ENCODE measurements around the gene RFTN2. TPM values are rescaled to one million over a fixed set of nuclear protein-coding genes. Genes with fewer than 3 reads are reported as not detected.
"Not testable (repeated sequence)": the region's sequence is repeated elsewhere in the genome, so short reads cannot be mapped to it uniquely, and the experiment has no call there.

The RFTN2 gene
- total RNA-seq, 2 donors from 2014 or later: 5.4 to 11.4 TPM

DNA sequence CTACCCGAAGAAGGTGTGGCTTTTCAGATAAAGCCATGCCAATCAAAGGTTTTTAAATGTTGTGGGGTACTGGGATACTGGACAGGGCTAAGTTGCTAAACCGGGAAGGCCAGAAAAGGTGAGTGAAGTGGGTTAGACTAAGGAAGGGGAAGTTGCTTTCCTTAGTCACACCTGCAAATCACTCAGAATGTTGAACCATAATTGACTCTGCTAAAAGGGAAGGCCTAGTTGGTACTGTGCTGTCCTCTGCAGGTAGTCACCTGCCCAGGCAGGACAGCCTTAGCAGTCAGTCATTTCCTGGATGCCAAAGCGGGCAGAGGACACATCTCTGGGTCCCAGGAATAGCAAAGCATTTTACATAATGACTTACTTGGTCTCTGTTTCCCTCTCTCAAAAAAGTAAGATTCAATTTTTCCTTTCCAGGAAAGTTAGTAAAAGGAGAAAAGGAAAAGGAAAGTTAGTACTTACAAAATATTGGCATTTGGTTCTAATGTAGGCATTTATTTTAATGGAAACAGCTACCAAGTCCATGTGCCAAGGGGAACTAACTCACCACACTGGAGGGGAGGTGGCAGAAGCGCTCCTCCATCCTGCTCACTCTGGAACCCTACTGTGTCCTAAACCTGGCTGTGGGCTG is 60.3 kb downstream of the RFTN2 start:
- intact Hi-C loops (cut with DNase I): no loop called here
- no peak for DNase-seq (ENCODE audit: low spot score)

DNA sequence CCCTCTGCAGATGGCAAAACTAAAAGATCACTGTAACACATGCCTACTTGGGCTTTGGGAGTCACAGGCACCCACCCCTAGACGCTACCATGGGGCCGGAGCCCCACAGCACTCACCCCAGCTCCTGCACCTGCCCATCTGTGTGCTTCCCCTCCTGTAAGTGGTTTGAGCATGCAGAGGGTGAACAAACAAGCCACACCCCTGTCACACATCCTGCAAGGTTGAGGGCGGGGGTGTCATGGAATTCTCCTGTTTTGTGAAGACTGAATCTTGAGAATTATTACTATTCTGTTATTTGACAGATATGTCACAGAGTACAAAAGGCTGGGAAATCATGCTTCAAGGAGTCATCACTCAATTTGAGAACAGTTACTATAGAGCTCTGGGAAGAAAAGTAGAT is 60.9 kb downstream of the RFTN2 start:
- intact Hi-C loops (cut with DNase I): no loop called here
- no peak for DNase-seq (ENCODE audit: low spot score)

DNA sequence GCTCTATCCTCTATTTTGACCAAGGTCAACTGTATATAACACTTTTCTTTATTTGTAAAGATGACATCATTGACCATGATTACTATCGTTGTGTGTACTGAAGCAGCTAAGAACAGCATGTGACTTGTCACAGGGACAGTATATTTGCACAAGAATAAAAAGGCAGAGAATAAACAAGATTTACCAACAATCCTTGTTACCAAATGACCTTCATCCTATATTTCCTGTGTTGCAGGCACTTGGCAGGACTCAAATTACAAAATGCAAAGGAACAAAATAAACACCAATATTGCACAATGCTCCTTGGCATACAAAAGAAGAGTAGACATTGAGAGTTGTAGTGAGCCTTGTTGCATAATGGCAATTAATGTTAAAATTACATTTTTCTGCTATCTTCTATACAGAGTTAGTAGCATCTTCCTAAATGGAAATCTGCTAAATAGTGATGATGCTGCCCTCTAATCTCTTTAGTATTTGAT is 61.8 kb downstream of the RFTN2 start:
- no peak for DNase-seq (ENCODE audit: low spot score)
- intact Hi-C loops (cut with DNase I): no loop called here

DNA sequence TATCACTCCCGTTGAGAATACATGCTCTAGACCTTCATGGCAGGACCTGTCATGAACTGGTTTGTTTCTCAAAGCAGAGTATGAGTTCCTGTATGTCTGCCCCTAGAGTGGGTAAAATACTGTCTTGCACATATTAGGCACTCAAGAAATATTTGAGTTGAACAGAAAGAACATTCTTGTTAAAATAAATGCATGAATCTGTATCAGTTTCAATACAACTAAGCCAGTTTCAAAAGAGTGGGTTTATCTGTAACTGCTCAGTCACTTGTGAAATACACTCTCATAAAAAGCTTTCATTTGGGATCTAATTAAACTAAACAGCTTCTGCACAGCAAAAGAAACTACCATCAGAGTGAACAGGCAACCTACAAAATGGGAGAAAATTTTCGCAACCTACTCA is 69.2 kb downstream of the RFTN2 start:
- DNase-seq (ENCODE audit: low spot score): no peak
- intact Hi-C loops (cut with DNase I): no loop called here

DNA sequence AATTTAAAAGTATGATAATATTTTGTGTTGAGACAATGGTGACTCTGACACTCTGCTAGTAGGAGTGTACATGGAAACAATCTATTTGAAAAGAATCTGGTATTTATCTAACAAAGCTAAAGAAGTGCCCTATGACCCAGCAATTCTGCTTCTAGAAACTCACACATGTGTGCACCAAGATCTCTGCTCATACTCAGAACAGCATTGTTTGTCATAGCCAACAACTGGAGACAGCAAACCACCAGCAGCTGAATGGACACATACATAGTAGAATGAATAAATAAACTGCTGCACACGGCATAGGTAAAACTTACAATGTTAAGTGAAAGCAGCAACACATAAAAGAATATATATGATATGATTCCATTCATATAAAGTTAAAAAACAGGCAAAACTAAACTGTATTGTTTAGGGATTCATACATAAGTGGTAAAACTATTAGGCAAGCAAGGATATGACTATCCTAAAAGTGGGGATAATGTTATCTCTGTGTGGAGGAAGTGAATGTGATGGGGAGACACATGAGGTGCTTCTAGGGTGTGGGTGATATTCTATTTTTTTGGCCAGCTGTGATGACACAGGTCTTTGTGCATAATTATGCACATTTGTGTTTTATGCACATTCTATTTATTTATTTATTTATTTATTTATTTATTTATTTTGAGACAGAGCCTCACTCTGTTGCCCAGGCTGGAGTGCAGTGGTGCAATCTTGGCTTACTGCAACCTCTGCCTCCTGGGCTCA is 71.1 kb downstream of the RFTN2 start:
- DNase-seq (ENCODE audit: low spot score): no peak
- intact Hi-C loops (cut with DNase I): no loop called here

DNA sequence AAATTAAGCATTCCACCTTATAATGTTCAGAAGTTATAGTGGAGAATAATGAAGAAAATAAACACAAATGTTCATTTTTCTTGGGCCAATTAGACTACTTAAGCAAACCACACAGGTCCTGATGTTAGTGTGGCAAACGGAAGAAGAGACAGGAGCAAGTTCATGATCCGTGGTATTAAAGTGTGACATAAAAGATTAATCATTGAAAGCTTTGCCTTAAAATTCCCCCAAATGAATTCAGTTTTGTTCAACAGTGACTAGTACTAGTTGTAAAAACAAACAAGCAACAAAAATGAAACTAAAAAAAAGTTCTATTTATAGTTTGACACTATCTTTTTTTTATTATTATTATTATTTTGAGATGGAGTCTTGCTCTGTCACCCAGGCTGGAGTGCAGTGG is 73.7 kb downstream of the RFTN2 start:
- no peak for DNase-seq (ENCODE audit: low spot score)
- intact Hi-C loops (cut with DNase I): no loop called here

DNA sequence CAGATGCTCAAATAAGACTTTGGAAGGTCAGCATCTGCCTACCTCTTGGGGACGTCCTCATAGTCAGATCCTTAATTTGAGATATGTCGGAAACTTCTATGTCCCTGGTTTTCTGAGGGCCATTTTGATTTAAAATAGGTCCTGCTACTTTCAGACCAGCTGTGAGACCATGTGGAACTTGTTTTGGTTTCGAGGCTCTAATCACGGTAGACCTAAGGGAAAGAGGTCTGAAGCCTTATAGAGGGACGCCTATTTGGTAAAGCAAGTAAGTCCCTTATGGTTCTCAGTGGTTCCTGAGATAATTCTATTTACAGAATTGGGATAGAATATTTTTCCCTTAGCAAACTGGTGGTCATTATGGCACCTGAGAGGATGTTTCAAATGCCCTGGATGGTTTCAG is 75.1 kb downstream of the RFTN2 start:
- no peak for DNase-seq (ENCODE audit: low spot score)
- intact Hi-C loops (cut with DNase I): no loop called here

DNA sequence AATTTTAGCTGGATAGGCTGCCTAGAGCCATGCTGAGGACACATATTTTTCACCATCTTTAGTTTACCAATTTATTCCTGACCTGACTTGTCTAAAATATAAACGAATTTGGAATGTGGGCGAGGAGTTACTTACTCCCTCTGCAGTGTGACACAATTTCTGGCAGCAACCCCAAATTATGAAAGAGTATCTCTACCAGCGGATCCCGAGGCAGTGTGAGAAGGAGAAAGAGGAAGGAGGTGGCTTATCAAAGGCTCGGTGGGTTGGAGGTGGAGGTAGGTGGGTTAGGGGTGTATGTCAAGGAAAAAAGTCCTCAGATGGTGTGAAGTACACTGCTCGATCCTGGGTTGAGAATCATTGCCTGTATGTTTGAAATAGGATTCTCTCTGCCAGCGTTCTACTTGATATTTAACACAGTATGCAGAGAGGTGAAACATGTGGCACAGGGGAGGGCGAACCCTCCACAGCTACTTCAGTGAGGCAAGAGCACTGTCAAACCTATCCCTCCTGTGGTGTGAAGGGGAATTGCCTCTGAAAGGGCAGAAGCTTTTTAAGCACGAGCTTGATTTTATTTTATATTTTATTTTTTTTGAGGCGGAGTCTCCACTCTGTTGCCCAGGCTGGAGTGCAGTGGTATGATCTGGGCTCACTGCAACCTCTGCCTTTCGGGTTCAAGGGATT is 76.0 kb downstream of the RFTN2 start:
- intact Hi-C loops (cut with DNase I): no loop called here
- DNase-seq (ENCODE audit: low spot score): no peak

DNA sequence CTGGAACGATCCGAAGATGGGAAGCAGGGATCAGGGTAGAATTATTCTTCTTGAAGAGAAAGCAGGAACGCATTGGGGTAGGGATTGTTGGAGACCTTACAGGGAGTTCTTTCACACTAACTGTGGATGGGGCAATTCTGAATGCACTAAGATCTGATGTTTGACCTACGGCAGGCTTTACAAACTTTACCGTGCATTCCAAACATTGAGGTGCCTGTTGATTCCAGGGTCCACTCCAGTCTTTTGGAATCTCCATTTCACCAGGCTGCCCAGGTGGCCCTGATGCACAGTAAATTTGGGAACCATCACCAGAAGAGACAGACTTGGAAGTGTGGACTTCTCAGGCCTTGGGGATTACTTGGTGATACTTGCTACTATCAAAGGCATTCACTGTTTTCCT is 76.9 kb downstream of the RFTN2 start:
- no peak for DNase-seq (ENCODE audit: low spot score)
- intact Hi-C loops (cut with DNase I): no loop called here

DNA sequence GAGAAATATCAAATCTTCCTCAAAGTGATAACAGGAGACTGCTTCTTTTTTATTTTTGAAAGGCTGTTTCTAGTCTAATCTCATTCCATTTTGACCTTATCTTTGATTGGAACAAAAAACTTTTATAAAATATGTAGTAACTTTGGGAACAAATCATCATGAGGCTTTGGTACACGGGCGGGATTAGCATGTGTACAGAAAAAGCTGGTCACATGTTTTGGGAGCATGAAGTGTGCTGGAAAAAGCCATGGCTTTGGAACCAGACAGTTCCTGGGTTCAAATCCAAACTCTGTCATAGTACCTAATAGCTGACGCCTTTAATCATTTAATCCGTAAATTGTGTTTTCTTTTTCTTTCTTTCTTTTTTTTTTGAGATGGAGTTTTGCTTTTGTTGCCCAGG is 78.2 kb downstream of the RFTN2 start:
- intact Hi-C loops (cut with DNase I): no loop called here
- no peak for DNase-seq (ENCODE audit: low spot score)

DNA sequence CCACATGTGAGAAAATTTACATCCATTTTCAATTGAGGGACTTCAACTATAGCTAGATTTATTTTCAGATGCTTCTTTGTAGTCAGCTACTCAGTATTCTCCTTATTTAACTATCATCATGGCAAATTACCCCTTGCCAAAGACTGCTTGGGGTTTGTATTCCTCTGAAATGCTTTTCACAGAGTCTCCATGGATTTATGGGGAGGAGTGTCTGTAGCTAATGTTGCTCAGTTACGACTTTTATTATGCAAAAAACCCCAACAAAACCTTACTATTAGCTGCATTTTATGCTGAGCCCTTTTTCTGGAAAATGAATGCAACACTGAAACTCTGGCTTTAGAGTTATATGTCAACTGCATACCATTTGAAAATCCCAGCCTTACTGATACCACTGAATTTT is 78.6 kb downstream of the RFTN2 start:
- no peak for DNase-seq (ENCODE audit: low spot score)
- intact Hi-C loops (cut with DNase I): no loop called here

DNA sequence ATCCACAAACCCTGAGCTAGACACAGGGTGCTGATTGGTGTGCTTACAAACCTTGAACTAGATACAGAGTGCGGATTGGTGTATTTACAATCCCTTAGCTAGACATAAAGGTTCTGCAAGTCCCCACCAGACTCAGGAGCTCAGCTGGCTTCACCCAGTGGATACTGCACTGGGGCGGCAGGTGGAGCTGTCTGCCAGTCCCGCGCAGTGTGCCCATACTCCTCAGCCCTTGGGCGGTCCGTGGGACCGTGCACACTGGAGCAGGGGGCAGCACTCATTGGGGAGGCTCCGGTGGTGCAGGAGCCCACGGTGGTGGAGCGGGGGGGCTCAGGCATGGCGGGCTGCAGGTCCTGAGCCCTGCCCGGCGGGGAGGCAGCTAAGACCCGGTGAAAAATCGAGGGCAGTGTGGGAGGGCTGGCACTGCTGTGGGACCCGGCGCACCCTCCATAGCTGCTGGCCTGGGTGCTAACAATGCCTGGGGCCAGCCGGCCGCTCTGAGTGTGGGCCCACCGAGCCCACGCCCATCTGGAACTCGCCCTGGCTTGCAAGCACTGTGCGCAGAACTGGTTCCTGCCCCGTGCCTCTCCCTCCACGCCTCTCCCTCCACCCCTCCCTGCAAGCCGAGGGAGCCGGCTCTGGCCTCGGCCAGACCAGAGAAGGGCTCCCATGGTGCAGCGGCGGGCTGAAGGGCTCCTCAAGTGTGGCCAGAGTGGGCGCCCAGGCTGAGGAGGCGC is 83.9 kb downstream of the RFTN2 start:
- intact Hi-C loops (cut with DNase I): no loop called here
- DNase-seq (ENCODE audit: low spot score): no peak

DNA sequence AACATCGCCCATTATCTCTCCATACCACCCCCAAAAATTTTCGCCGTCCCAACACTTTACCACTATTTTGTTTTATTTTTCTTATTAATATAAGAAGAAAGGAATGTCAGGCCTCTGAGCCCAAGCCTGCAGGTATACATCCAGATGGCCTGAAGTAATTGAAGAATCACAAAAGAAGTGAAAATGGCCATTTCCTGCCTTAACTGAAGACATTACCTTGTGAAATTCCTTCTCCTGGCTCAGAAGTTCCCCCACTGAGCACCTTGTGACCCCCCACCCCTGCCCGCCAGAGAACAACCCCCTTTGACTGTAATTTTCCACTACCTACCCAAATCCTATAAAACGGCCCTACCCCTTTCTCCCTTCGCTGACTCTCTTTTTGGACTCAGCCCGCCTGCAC is 88.1 kb downstream of the RFTN2 start:
- DNase-seq (ENCODE audit: low spot score); intact Hi-C loops (cut with DNase I): not testable (repeated sequence)

DNA sequence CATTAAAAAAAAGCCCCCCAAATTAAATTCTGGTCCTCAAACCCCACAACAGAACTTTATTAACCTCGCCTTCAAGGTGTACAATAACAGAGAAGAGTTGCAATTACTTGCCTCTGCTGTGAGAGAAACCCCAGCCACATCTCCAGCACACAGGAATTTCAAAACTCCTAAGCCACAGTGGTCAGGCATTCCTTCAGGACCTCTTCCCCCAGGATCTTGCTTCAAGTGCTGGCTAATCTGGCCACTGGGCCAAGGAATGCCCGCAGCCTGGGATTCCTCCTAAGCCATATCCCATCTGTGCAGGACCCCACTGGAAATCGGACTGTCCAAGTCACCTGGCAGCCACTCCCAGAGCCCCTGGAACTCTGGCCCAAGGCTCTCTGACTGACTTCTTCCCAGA is 95.2 kb downstream of the RFTN2 start:
- intact Hi-C loops (cut with DNase I); DNase-seq (ENCODE audit: low spot score): not testable (repeated sequence)

DNA sequence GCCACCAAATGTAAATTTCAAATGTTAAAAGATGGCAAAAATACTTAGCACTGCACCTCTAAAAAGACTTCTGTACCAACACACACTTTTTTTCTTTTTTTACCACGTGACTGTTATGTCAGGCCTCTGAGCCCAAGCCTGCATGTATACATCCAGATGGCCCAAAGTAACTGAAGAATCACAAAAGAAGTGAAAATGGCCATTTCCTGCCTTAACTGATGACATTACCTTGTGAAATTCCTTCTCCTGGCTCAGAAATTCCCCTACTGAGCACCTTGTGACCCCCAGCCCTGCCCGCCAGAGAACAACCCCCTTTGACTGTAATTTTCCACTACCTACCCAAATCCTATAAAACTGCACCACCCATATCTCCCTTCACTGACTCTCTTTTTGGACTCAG is 97.1 kb downstream of the RFTN2 start:
- intact Hi-C loops (cut with DNase I); DNase-seq (ENCODE audit: low spot score): not testable (repeated sequence)

DNA sequence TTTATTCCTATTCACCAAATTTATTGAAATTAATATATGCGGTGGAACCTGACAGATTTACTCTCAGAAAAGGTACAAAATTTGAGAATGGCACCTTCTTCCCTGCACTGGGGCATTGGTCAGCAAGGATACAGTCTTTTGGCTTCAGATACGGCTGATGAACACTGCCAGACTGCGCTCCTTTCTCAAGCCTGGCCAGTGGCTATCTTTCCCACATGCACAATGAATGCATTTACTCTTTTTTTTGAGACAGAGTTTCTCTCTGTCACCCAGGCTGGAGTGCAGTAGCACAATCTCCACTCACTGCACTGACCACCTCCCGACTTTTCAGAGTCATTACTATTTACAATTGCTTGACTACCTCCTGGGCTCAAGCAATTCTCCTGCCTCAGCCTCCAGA is 97.9 kb downstream of the RFTN2 start:
- intact Hi-C loops (cut with DNase I): no loop called here
- DNase-seq (ENCODE audit: low spot score): no peak

DNA sequence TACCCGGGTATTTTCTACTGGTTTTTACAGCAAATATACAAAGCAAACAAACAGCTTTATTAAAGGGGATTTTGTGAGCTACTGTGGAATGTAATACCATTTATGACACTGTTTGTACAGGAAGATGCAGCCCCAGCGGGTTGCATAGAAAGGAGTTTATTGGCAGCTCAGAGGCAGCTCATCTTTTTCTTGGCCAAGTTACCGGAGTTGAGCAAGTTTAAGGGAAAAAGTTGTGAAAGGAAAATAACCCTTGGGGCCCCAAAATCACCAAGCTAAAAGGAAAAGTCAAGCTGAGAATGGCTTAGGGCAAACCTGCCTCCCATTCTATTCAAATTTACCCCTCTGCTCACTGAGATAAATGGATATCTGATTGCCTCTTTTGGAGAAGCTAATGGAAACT is 98.8 kb downstream of the RFTN2 start:
- DNase-seq (ENCODE audit: low spot score): no peak
- intact Hi-C loops (cut with DNase I): no loop called here

DNA sequence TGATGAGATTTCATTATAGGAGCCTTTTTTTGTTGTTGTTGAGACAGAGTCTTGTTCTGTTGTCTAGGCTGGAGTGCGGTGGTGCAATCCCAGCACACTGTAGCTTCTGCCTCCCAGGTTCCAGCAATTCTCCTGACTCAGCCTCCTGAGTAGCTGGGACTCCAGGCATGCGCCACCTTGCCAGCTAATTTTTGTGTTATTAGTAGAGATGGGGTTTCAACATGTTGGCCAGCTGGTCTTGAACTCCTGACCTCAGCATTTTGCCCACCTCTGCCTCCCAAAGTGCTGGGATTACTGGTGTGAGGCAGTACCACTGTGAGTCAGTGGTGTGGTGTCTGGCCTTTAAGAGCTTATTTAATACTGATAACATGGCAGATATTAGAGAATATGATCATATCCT is 99.4 kb downstream of the RFTN2 start:
- intact Hi-C loops (cut with DNase I): no loop called here

DNA sequence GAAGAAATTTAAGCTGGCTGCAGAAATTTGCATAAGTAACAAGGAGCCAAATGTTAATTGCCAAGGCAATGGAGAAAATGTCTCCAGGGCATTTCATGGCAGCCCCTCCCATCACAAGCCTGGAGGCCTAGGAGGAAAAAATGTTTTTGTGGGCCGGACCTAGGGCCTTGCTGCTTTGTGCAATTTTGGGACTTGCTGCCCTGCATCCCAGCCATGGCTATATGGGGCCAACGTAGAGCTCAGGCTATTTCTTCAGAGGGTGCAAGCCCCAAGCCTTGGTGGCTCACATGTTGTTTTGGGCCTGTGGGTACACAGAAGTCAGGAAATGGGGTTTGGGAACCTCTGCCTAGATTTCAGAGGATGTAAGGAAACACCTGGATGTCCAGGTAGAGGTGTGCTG is 101.8 kb downstream of the RFTN2 start:
- DNase-seq (ENCODE audit: low spot score): no peak
- intact Hi-C loops (cut with DNase I): no loop called here

More for the DNA sequence above, 99.4 kb downstream of the RFTN2 start:
- peak; percentile 82 for DNase-seq (ENCODE audit: low spot score)
